GM12878 (cell line): ENCODE data around the gene GRN.

ENCODE experiments used
- CTCF ChIP-seq, 3 experiments: IDR thresholded peaks in 2 of 3; conservative IDR thresholded peaks in 1 of 3; 2 replicates each; pipeline ENCODE4 v1.5.1; 2011; ENCODE audit warnings: low read depth in 3 of 3, low read length in 3 of 3, mild to moderate bottlenecking in 3 of 3, control low read depth in 2 of 3, moderate library complexity in 2 of 3, inconsistent platforms in 1 of 3, mixed read lengths in 1 of 3; ENCODE audit not compliant: control insufficient read depth in 2 of 3, insufficient read depth in 1 of 3; ENCODE audit errors: extremely low read depth in 1 of 3
- JUND ChIP-seq: IDR thresholded peaks from 2 replicates; pipeline ENCODE4 v1.6.1; 2012; ENCODE audit warnings: low read depth, mild to moderate bottlenecking, low read length, improper control_type of control experiment, moderate library complexity
- KDM1A ChIP-seq: fragments of 200-600 bp; sonication (generic); IDR thresholded peaks from 2 replicates; pipeline ENCODE4 v1.6.1; 2016; ENCODE audit warnings: borderline replicate concordance
- MXI1 ChIP-seq: fragments of 150-350 bp; IDR thresholded peaks from 2 replicates; pipeline ENCODE4 v1.6.1; 2011; ENCODE audit warnings: low read depth, mild to moderate bottlenecking, inconsistent platforms, low read length, improper control_type of control experiment
- POLR2A ChIP-seq: IDR thresholded peaks from 2 replicates; pipeline ENCODE4 v1.6.1; 2011; ENCODE audit warnings: low read depth, mild to moderate bottlenecking, low read length
- POLR2AphosphoS5 ChIP-seq: IDR thresholded peaks from 2 replicates; pipeline ENCODE4 v1.6.1; 2011; ENCODE audit warnings: mild to moderate bottlenecking, low read length, inconsistent platforms
- TF ChIP-seq, protein P1 (sequence below): IDR thresholded peaks from 2 replicates; pipeline ENCODE4 v1.6.1; 2011; ENCODE audit warnings: low read depth, mild to moderate bottlenecking, low read length, moderate library complexity, borderline replicate concordance; ENCODE audit errors: extremely low read depth

- TF ChIP-seq MXI1 = no peak
- TF ChIP-seq POLR2AphosphoS5 = no peak
- TF ChIP-seq CTCF (IDR thresholded peaks at IDR 0.05 in 2 of 3, conservative IDR thresholded peaks at IDR 0.05 in 1 of 3; ENCODE audit: control insufficient read depth in 2 of 3, extremely low read depth in 1 of 3, insufficient read depth in 1 of 3, low read depth in 3 of 3, low read length in 3 of 3) = peak; percentile 24 to 66 (median 61); a peak in 5 of 6 replicates
- no peak for TF ChIP-seq JUND
- peak; percentile 30; the same call in 1 of the 2 replicates for TF ChIP-seq POLR2A
- TF ChIP-seq, protein P1, sequence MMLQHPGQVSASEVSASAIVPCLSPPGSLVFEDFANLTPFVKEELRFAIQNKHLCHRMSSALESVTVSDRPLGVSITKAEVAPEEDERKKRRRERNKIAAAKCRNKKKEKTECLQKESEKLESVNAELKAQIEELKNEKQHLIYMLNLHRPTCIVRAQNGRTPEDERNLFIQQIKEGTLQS = no peak
- no peak for TF ChIP-seq KDM1A
These were observed 18.6 kb downstream of the GRN start, which contains the start of gene FAM171A2 for GRCh38 chr17:44363613-44364159.
